CD4-positive, CD25-positive, alpha-beta regulatory T cell (primary cell): ENCODE results near the gene LST1. TPM values are rescaled to one million over a fixed set of nuclear protein-coding genes. Genes with fewer than 3 reads are reported as not detected.
"Not testable (repeated sequence)": the region's sequence is repeated elsewhere in the genome, so short reads cannot be mapped to it uniquely, and the experiment has no call there.

Experiments
- ATAC-seq, 2 donors: fragments of 150-1000 bp; cut with Tn5 transposase; one replicate each; pipeline ENCODE4 v1.10.0; 2021; ENCODE audit warnings: low read depth in 2 of 2, moderate number of reproducible peaks in 2 of 2, moderate library complexity in 1 of 2
- DNase-seq, 3 donors: peaks; one replicate each; pipeline versions ENCODE4 v3.0.0 to v3.0.0-alpha.2; 2012 to 2022; ENCODE audit warnings: mixed read lengths in 1 of 3
- H3K27ac ChIP-seq: one replicate; pipeline ENCODE4 v1.7.0; 2013; ENCODE audit warnings: mild to moderate bottlenecking, low read length; ENCODE audit not compliant: insufficient read depth, poor library complexity, severe bottlenecking
- H3K27me3 ChIP-seq: one replicate; pipeline ENCODE4 v1.7.0; 2013; ENCODE audit warnings: low read length; ENCODE audit not compliant: control insufficient read depth, insufficient read depth
- H3K36me3 ChIP-seq: one replicate; pipeline ENCODE4 v1.7.0; 2013; ENCODE audit warnings: mild to moderate bottlenecking, low read length, moderate library complexity; ENCODE audit not compliant: control insufficient read depth, insufficient read depth
- H3K4me1 ChIP-seq: 2 replicates; pipeline ENCODE4 v1.7.0; 2013; ENCODE audit warnings: mild to moderate bottlenecking, low read length; ENCODE audit not compliant: insufficient read depth, control insufficient read depth, poor library complexity, severe bottlenecking
- H3K4me3 ChIP-seq: one replicate; pipeline ENCODE4 v1.7.0; 2013; ENCODE audit warnings: low read depth, mild to moderate bottlenecking, low read length, moderate library complexity
- H3K9me3 ChIP-seq, 2 experiments: 1 replicate in 1 of 2; 2 replicates in 1 of 2; pipeline ENCODE4 v1.7.0; 2013; ENCODE audit warnings: low read length in 2 of 2, mild to moderate bottlenecking in 1 of 2, moderate library complexity in 1 of 2; ENCODE audit not compliant: control insufficient read depth in 2 of 2
- H3K27ac Mint-ChIP-seq, 3 donors: one replicate each; pipeline ENCODE4 v1.8.0; 2020 to 2022; ENCODE audit warnings: mild to moderate bottlenecking in 3 of 3, mixed read lengths in 3 of 3, moderate library complexity in 2 of 3
- H3K27me3 Mint-ChIP-seq: one replicate; pipeline ENCODE4 v1.8.0; 2022; ENCODE audit warnings: mild to moderate bottlenecking, mixed read lengths
- H3K36me3 Mint-ChIP-seq: one replicate; pipeline ENCODE4 v1.8.0; 2020; ENCODE audit warnings: mixed read lengths
- H3K4me1 Mint-ChIP-seq, 4 donors: one replicate each; pipeline ENCODE4 v1.8.0; 2020 to 2022; ENCODE audit warnings: mixed read lengths in 4 of 4, mild to moderate bottlenecking in 1 of 4
- H3K4me3 Mint-ChIP-seq, 4 donors: one replicate each; pipeline ENCODE4 v1.8.0; 2020 to 2022; ENCODE audit warnings: mild to moderate bottlenecking in 4 of 4, mixed read lengths in 4 of 4, moderate library complexity in 3 of 4
- H3K9me3 Mint-ChIP-seq, 7 donors: one replicate each; pipeline ENCODE4 v1.8.0; 2020 to 2022; ENCODE audit warnings: mixed read lengths in 7 of 7, mild to moderate bottlenecking in 3 of 7, moderate library complexity in 2 of 7
- polyA plus RNA-seq, 4 donors: library from polyadenylated mRNA; unstranded; fragments of 300-500 nt; fragmentation: Illumina TruSeq; gene quantifications; one replicate each; pipeline ENCODE4 v1.2.3, GENCODE V29; 2021
- total RNA-seq: library from RNA; stranded (reverse); gene quantifications from one replicate; pipeline ENCODE4 v1.2.3, GENCODE V29; 2022

LST1 gene
- total and polyA plus RNA-seq, 5 donors from 2014 or later: 8.0 to 12.9 (median 9.1) TPM

- peaks cover 10% of the 10 kb centered on the region for H3K36me3 Mint-ChIP-seq
- Histone ChIP-seq H3K4me1 (peaks cover 80% of the 10 kb centered on the region), H3K27me3 (no peaks in the 10 kb centered on the region)
Measured at GRCh38 chr6:31586599-31587281, 663 bp downstream of the LST1 start.

GRCh38 chr6:31587791-31588777 is 2.0 kb downstream of the LST1 start:
- Mint-ChIP-seq H3K4me3 (peak overlapping the region; percentile 67 to 92 (median 84)), H3K27me3 (peaks cover 10% of the 10 kb centered on the region), H3K9me3 (peaks cover 0 to 3% (median 0%) of the 10 kb centered on the region in 7 donors), H3K36me3 (peaks cover 5% of the 10 kb centered on the region), H3K4me1 (peaks cover 6 to 88% (median 60%) of the 10 kb centered on the region in 4 donors), H3K27ac (peak overlapping the region; percentile 97 to 99 (median 98))
- peak overlapping the region; percentile 95 for H3K27ac ChIP-seq
- H3K27me3 ChIP-seq: no peaks in the 10 kb centered on the region
- no peaks in the 10 kb centered on the region for H3K9me3 ChIP-seq
- H3K4me1 ChIP-seq: peaks cover 77% of the 10 kb centered on the region
- ATAC-seq: no peak
- peak in 1 of 3 donors; percentile 50 for DNase-seq
- H3K4me3 ChIP-seq: peak overlapping the region; percentile 65
- H3K36me3 ChIP-seq: no peaks in the 10 kb centered on the region

More at GRCh38 chr6:31586599-31587281, 663 bp downstream of the LST1 start:
- peak; percentile 25 to 32 for ATAC-seq
- peak in 1 of 3 donors; percentile 61 for DNase-seq
- Mint-ChIP-seq H3K27me3 (peaks cover 10% of the 10 kb centered on the region), H3K9me3 (peaks cover 0 to 3% (median 0%) of the 10 kb centered on the region in 7 donors), H3K4me3 (peak overlapping the region; percentile 74 to 92 (median 84)), H3K27ac (peak overlapping the region; percentile 96 to 98 (median 97)), H3K4me1 (peaks cover 6 to 85% (median 59%) of the 10 kb centered on the region in 4 donors)
- Histone ChIP-seq H3K36me3 (no peaks in the 10 kb centered on the region), H3K27ac (peak overlapping the region; percentile 95), H3K4me3 (peak overlapping the region; percentile 65), H3K9me3 (no peaks in the 10 kb centered on the region)

- Histone ChIP-seq H3K4me3 (no peak overlapping the region), H3K4me1 (peaks cover 77% of the 10 kb centered on the region), H3K36me3 (no peaks in the 10 kb centered on the region), H3K27me3 (no peaks in the 10 kb centered on the region), H3K27ac (peak overlapping the region; percentile 95), H3K9me3 (no peaks in the 10 kb centered on the region)
- ATAC-seq (no peak), DNase-seq (no peak)
- Mint-ChIP-seq H3K36me3 (peaks cover 5% of the 10 kb centered on the region), H3K27ac (peak overlapping the region; percentile 78 to 99 (median 98)), H3K27me3 (peaks cover 14% of the 10 kb centered on the region), H3K9me3 (peaks cover 0 to 3% (median 0%) of the 10 kb centered on the region in 7 donors), H3K4me3 (peak overlapping the region in 3 of 4 donors; percentile 43 to 64 (median 43)), H3K4me1 (peaks cover 6 to 88% (median 56%) of the 10 kb centered on the region in 4 donors)
Measured at GRCh38 chr6:31588871-31589650, 3.0 kb downstream of the LST1 start.

GRCh38 chr6:31590691-31591090 is 4.6 kb downstream of the LST1 start:
- Histone ChIP-seq H3K27ac (peak overlapping the region; percentile 20), H3K4me1 (peaks cover 66% of the 10 kb centered on the region)
- not testable (repeated sequence) for ATAC-seq, H3K27me3 ChIP-seq, H3K36me3 ChIP-seq, H3K4me3 ChIP-seq, H3K9me3 Mint-ChIP-seq, H3K27me3 Mint-ChIP-seq, H3K9me3 ChIP-seq, DNase-seq, H3K36me3 Mint-ChIP-seq
- Mint-ChIP-seq H3K4me3 (peak overlapping the region in 1 of 4 donors; percentile 69), H3K4me1 (peaks cover 1 to 79% (median 48%) of the 10 kb centered on the region in 4 donors), H3K27ac (peak overlapping the region in 2 of 3 donors; percentile 16 to 92)

- Histone ChIP-seq H3K9me3 (no peaks in the 10 kb centered on the region), H3K4me3 (peak overlapping the region; percentile 57), H3K4me1 (peaks cover 61% of the 10 kb centered on the region), H3K27ac (peak overlapping the region; percentile 63), H3K36me3 (no peaks in the 10 kb centered on the region), H3K27me3 (no peaks in the 10 kb centered on the region)
- ATAC-seq: peak in 1 of 2 donors; percentile 2
- Mint-ChIP-seq H3K27ac (peak overlapping the region; percentile 84 to 93 (median 92)), H3K36me3 (peaks cover 5% of the 10 kb centered on the region), H3K4me3 (peak overlapping the region; percentile 72 to 85 (median 81)), H3K27me3 (peaks cover 4% of the 10 kb centered on the region), H3K4me1 (peaks cover 7 to 77% (median 42%) of the 10 kb centered on the region in 4 donors), H3K9me3 (peaks cover 0 to 3% (median 0%) of the 10 kb centered on the region in 7 donors)
- no peak for DNase-seq
Measured at GRCh38 chr6:31592396-31592771, 6.3 kb downstream of the LST1 start.

- H3K27ac Mint-ChIP-seq: peak overlapping the region; percentile 67 to 89 (median 76)
- DNase-seq: peak in 2 of 3 donors; percentile 81 to 87
- peaks cover 44% of the 10 kb centered on the region for H3K4me1 ChIP-seq
- no peaks in the 10 kb centered on the region for H3K9me3 ChIP-seq
- H3K4me3 Mint-ChIP-seq: peak overlapping the region in 3 of 4 donors; percentile 22 to 69 (median 40)
- H3K9me3 Mint-ChIP-seq: no peaks in the 10 kb centered on the region
- H3K27ac ChIP-seq: peak overlapping the region; percentile 33
- H3K4me1 Mint-ChIP-seq: peaks cover 11 to 55% (median 26%) of the 10 kb centered on the region in 4 donors
- H3K36me3 Mint-ChIP-seq: no peaks in the 10 kb centered on the region
- H3K27me3 ChIP-seq: no peaks in the 10 kb centered on the region
- H3K4me3 ChIP-seq: peak overlapping the region; percentile 64
- peaks cover 4% of the 10 kb centered on the region for H3K27me3 Mint-ChIP-seq
- peak; percentile 76 to 80 for ATAC-seq
- H3K36me3 ChIP-seq: no peaks in the 10 kb centered on the region
Measured at GRCh38 chr6:31597006-31597405, 10.9 kb downstream of the LST1 start.

GRCh38 chr6:31607317-31607716 is 21.2 kb downstream of the LST1 start:
- H3K4me1 ChIP-seq: no peaks in the 10 kb centered on the region
- no peaks in the 10 kb centered on the region for H3K36me3 Mint-ChIP-seq
- DNase-seq (no peak), ATAC-seq (no peak)
- H3K9me3 ChIP-seq: no peaks in the 10 kb centered on the region
- no peak overlapping the region for H3K27ac Mint-ChIP-seq
- no peaks in the 10 kb centered on the region for H3K27me3 ChIP-seq
- H3K27me3 Mint-ChIP-seq: no peaks in the 10 kb centered on the region
- H3K4me1 Mint-ChIP-seq: no peaks in the 10 kb centered on the region
- H3K4me3 Mint-ChIP-seq: no peak overlapping the region
- no peak overlapping the region for H3K4me3 ChIP-seq
- no peaks in the 10 kb centered on the region for H3K36me3 ChIP-seq
- H3K9me3 Mint-ChIP-seq: no peaks in the 10 kb centered on the region
- H3K27ac ChIP-seq: no peak overlapping the region
